ENCODE measurements around the gene NLRP3.
"Not testable (repeated sequence)": the region's sequence is repeated elsewhere in the genome, so short reads cannot be mapped to it uniquely, and the experiment has no call there.

The NLRP3 gene

DNA sequence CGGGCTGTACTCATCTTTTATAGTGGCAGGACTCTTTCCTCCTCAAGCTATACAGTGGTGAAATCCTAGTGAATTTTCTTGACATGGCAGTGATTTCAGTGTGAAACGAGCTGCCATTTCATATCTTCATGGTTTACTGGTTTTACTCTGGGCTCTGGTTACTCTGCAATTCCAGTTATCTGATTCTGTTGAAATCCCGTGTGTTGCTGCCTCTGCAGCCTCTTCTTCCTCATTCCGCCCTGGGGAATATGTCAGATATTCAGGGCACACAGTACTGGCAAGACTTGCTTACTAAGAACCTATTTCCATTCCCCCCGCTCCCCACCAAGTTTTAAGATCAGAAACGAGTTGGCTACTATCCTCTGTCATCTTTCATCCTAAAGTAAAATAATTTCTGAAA, 49.8 kb downstream of the NLRP3 start:
- H3K27ac ChIP-seq: no peak overlapping the region
- TF ChIP-seq ZFX (IDR thresholded peaks at IDR 0.05; ENCODE audit: borderline replicate concordance): no peak
- TF ChIP-seq, protein P1, sequence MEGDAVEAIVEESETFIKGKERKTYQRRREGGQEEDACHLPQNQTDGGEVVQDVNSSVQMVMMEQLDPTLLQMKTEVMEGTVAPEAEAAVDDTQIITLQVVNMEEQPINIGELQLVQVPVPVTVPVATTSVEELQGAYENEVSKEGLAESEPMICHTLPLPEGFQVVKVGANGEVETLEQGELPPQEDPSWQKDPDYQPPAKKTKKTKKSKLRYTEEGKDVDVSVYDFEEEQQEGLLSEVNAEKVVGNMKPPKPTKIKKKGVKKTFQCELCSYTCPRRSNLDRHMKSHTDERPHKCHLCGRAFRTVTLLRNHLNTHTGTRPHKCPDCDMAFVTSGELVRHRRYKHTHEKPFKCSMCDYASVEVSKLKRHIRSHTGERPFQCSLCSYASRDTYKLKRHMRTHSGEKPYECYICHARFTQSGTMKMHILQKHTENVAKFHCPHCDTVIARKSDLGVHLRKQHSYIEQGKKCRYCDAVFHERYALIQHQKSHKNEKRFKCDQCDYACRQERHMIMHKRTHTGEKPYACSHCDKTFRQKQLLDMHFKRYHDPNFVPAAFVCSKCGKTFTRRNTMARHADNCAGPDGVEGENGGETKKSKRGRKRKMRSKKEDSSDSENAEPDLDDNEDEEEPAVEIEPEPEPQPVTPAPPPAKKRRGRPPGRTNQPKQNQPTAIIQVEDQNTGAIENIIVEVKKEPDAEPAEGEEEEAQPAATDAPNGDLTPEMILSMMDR (IDR thresholded peaks at IDR 0.05): no peak

DNA sequence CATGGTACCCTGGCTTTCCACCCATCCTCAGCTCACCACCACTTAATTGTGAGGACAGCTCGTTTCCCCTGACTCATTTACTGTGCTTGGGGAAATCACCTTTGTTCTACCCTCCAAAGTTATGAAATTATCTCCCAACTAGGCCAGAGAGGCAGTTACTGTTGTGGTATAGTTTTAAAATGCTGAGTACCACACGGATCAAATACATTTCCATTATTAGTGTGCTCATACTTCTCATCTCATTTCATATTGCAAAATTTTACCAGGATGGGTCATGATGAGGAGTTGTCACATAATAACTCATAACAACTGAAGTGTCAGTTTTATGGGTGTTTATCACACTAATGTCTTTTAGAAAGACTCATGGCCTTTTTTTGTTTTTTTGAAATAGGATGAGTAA, 51.2 kb downstream of the NLRP3 start:
- no peak overlapping the region for H3K27ac ChIP-seq
- TF ChIP-seq, protein P1 (IDR thresholded peaks at IDR 0.05): no peak
- TF ChIP-seq ZFX (IDR thresholded peaks at IDR 0.05; ENCODE audit: borderline replicate concordance): no peak

DNA sequence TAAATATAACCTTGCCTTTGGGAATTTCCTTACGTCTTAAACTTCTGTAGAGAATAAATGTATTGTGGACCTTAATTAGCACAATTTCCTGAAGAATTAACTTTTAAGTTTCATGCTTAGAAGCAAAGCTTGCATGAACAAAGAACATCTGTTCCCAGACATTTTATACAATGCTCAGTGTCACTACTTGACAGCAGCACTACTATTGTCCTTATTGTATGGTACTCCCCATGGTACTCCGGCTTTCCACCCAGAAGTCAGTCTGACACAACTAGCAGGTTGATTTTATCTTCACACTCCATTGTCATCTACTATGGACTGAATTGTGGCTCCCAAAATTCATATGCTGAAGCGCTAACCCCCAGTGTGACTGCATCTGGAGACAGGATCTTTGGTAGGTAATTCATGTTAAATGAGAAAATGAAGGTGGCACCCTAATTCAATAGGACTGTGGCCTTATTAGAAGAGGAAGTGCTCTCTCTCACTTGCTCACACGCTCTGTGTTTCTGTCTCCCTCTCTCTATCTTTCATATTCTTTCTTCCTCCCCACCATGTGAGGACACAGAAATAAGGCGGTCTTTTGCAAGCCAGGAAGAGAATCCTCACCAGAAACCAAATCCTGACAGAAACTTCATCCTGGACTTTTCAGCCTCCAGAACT, 52.6 kb downstream of the NLRP3 start:
- no peak overlapping the region for H3K27ac ChIP-seq
- TF ChIP-seq ZFX (IDR thresholded peaks at IDR 0.05; ENCODE audit: borderline replicate concordance): no peak
- TF ChIP-seq, protein P1 (IDR thresholded peaks at IDR 0.05): no peak

DNA sequence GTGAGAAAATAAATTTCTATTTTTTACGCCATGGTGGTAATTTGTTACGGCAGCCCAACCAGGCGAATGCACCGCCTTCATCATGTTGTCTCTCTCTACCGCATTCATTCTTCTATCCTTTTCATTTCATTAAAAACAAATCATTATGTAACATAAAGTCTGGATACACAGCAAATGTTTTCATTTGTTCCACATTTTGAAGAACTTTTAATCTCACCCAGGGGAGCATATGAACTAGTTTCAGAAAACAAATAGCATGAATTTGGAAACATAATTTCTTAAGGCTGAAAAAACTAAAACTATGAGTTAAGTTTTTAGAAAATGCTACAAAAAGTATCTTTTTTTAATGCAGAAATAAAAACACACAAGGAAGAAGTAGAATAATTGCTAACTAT, 53.2 kb downstream of the NLRP3 start:
- TF ChIP-seq, protein P1 (IDR thresholded peaks at IDR 0.05): no peak
- TF ChIP-seq ZFX (IDR thresholded peaks at IDR 0.05; ENCODE audit: borderline replicate concordance): no peak
- no peak overlapping the region for H3K27ac ChIP-seq

DNA sequence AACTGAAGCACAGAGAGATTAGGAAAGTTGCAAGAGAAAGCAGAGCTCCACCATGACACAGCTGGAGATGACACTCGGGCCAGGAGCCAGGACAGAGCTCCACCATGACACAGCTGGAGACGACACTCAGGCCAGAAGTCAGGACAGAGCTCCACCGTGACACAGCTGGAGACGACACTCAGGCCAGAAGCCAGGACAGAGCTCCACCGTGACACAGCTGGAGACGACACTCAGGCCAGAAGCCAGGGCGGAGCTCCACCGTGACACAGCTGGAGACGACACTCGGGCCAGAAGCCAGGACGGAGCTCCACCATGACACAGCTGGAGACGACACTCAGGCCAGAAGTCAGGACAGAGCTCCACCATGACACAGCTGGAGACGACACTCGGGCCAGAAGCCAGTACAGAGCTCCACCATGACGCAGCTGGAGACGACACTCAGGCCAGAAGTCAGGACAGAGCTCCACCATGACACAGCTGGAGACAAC, 55.0 kb downstream of the NLRP3 start:
- H3K27ac ChIP-seq: not testable (repeated sequence)

DNA sequence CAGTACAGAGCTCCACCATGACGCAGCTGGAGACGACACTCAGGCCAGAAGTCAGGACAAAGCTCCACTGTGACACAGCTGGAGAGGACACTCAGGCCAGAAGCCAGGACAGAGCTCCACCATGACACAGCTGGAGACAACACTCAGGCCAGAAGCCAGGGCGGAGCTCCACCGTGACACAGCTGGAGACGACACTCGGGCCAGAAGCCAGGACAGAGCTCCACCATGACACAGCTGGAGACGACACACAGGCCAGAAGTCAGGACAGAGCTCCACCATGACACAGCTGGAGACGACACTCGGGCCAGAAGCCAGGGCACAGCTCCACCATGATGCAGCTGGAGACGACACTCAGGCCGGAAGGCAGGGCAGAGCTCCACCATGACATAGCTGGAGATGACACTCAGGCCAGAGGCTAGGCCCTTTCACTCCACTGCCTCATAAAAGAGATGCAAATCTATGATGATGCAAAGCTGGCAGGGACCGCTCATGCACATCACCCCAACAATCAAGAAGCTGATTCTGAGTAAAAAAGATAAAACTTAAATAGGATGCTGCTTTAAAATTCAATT, 55.6 kb downstream of the NLRP3 start:
- TF ChIP-seq, protein P1 (IDR thresholded peaks at IDR 0.05): no peak
- TF ChIP-seq ZFX (IDR thresholded peaks at IDR 0.05; ENCODE audit: borderline replicate concordance): no peak
- no peak overlapping the region for H3K27ac ChIP-seq

DNA sequence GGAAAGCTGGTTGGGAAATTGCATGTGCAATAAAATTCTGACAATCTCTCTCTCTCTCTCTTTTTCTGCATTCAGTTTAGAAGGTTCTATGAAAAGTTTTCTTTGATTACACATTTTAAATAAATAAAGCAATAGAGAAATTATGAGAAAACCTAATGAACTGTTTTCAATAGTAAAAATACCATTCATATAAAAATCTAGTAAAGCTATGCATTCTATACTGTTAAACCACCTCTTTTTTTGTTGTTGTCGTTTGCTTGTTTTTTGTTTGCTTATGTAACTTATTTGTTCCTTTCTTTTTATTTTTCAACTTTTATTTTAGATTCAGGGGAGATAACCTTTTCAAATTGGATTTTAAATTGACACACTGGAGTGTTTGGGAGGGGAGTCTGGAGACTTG, 56.1 kb downstream of the NLRP3 start:
- no peak overlapping the region for H3K27ac ChIP-seq

More for the DNA sequence above, 56.1 kb downstream of the NLRP3 start:
- no peak for TF ChIP-seq ZFX (IDR thresholded peaks at IDR 0.05; ENCODE audit: borderline replicate concordance)
- TF ChIP-seq, protein P1 (IDR thresholded peaks at IDR 0.05): no peak
